Gastroesophageal sphincter (tissue), 3 donors: ENCODE data around the gene TEX14.

Experiments
- POLR2A ChIP-seq, 2 donors: fragments of 450-650 bp; IDR thresholded peaks; one replicate each; pipeline ENCODE4 v1.6.1; 2017; ENCODE audit warnings: antibody characterized with exemption in 2 of 2, mild to moderate bottlenecking in 2 of 2, moderate library complexity in 1 of 2
- TF ChIP-seq, protein P1 (sequence below), 4 experiments: fragments of 200-600 bp in 2 of 4; fragments of 450-650 bp in 2 of 4; sonication (generic) in 1 of 4; IDR thresholded peaks; one replicate each; pipeline ENCODE4 v1.5.1; 2017 to 2019; ENCODE audit warnings: antibody characterized with exemption in 4 of 4, mild to moderate bottlenecking in 2 of 4, moderate library complexity in 2 of 4

DNA sequence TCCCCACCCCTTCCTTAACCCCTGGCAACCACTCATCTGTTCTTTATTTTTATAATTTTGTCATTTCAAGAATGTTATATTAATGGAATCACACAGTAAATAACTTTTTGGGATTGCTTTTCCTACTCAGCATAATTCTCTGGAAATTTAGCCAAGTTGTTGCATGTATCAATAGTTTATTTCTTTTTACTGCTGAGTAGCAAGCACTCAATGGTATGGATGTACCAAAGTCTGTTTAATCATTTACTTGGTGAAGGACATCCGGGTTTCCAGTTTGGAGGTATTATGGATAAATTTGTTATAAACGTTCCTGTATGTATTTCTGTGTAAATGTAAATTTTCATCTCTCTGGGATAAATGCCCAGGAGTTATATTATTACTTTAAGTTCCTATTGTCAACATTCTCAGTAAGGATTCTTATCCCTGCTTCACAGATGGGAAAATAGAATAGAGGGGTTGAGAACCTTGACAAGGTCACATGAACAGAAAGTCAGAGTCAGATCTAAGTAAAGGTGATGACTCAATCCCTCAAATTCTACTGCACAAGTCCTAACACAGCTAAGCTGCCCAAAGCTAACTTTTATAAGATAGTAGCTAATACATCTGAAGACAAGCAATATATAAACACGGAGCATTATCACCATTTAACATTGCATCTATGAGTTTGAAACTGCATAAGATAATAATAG, 115.0 kb downstream of the TEX14 start:
- TF ChIP-seq, protein P1, sequence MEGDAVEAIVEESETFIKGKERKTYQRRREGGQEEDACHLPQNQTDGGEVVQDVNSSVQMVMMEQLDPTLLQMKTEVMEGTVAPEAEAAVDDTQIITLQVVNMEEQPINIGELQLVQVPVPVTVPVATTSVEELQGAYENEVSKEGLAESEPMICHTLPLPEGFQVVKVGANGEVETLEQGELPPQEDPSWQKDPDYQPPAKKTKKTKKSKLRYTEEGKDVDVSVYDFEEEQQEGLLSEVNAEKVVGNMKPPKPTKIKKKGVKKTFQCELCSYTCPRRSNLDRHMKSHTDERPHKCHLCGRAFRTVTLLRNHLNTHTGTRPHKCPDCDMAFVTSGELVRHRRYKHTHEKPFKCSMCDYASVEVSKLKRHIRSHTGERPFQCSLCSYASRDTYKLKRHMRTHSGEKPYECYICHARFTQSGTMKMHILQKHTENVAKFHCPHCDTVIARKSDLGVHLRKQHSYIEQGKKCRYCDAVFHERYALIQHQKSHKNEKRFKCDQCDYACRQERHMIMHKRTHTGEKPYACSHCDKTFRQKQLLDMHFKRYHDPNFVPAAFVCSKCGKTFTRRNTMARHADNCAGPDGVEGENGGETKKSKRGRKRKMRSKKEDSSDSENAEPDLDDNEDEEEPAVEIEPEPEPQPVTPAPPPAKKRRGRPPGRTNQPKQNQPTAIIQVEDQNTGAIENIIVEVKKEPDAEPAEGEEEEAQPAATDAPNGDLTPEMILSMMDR (IDR thresholded peaks at IDR 0.05) = no peak
- TF ChIP-seq POLR2A (IDR thresholded peaks at IDR 0.05) = no peak
